Measurements from ENCODE around the gene PIK3R6.

PIK3R6 gene, protein sequence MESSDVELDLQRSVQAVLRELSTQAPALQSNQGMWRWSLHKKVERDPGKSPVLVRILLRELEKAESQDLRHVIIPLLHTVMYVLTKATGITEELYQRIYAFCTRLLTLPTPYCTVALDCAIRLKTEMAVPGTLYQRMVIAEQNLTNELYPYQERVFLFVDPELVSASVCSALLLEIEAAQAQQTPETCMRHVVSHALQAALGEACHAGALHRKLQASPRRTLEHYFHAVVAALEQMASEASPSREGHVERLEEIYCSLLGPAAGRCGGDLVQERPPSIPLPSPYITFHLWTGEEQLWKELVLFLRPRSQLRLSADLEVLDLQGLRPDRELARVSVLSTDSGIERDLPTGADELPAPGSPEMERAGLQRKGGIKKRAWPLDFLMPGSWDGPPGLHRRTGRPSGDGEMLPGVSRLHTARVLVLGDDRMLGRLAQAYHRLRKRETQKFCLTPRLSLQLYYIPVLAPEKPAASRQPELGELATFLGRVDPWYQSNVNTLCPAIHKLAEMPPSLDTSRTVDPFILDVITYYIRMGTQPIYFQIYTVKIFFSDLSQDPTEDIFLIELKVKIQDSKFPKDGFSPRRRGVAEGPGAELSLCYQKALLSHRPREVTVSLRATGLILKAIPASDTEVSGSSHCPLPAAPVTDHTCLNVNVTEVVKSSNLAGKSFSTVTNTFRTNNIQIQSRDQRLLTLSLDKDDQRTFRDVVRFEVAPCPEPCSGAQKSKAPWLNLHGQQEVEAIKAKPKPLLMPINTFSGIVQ

GRCh38 chr17:8867361-8867981 is at the start of gene PIK3R6:
PIK3R6 (minus strand) TSS chr17:8867674; CDS start chr17:8849794, 17,880 bp downstream.
- in situ Hi-C loops (cut with HindIII; ENCODE audit: low pct_ligation_motif_present, low pct_unique_long_range_greater_than_20kb, low sequenced_read_pairs), result no loop called here

DNA sequence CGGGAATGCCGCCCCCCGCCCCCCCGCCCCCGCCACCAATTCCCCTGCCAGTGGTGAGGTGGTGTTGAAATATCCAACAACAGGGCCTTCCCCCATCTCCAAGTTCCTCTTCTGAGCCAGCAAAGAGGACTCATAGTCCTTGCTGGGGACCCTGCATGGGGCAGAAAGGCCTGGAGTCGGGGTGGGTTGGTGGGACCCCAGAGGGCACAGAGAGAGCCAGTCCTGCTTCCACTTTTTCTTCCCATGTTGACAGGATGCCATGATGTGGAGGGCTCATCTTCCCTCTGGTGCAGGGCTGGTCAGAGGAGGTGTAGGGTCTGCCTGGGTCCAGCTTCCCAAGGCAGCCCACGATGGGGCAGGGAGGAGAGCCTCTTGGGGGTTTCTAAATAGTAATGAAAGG is 49.0 kb upstream of the PIK3R6 start:
- no peak for DNase-seq
- in situ Hi-C loops (cut with HindIII; ENCODE audit: low pct_ligation_motif_present, low pct_unique_long_range_greater_than_20kb, low sequenced_read_pairs), result no loop called here

More at GRCh38 chr17:8867361-8867981, at the start of gene PIK3R6:
- DNase-seq, result no peak

DNA sequence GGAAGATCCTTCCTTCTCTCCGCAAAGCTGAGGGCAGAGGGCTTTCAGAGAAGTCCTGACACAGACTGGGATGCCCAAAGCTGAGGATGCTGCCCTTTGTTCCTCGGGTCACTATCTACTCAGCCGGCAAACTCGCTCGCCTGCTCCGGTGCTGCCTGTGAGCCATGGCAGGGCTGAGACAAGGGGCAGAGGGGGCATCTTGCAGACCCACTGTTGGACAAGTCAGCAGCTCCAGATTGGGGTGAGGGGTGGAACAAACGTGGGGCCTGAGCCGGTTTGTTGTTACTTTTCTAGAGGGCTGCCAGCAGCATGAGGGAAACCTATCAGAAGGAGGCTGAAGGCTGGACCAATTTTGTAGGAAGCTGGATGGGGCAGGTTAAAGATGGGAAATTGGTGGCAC is 47.1 kb upstream of the PIK3R6 start:
- no peak for DNase-seq
- in situ Hi-C loops (cut with HindIII; ENCODE audit: low pct_ligation_motif_present, low pct_unique_long_range_greater_than_20kb, low sequenced_read_pairs), result no loop called here

DNA sequence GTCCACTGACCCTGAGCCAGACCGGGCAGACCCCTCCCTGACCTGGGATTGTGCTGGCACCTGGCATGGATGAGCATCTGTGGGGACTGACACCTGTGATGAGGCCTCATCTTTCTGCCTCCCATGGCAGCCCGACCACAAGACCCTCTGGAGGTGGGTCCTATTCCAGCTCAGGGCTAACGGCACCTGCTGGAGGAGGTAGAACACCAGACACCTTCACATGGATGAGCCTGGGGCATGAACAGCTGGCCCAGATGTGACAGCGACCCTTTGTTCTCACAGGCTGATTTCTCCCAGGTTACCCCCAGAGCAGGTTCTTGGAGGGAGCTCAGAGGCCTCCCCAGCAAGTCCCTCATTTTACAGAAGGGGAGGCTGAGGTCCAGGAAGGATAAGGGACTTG is 46.4 kb upstream of the PIK3R6 start:
- no peak for DNase-seq
- in situ Hi-C loops (cut with HindIII; ENCODE audit: low pct_ligation_motif_present, low pct_unique_long_range_greater_than_20kb, low sequenced_read_pairs), result no loop called here

GRCh38 chr17:8913091-8913490 is 45.6 kb upstream of the PIK3R6 start:
- no peak for DNase-seq
- in situ Hi-C loops (cut with HindIII; ENCODE audit: low pct_ligation_motif_present, low pct_unique_long_range_greater_than_20kb, low sequenced_read_pairs), result no loop called here

GRCh38 chr17:8912084-8912981 is 44.9 kb upstream of the PIK3R6 start:
- in situ Hi-C loops (cut with HindIII; ENCODE audit: low pct_ligation_motif_present, low pct_unique_long_range_greater_than_20kb, low sequenced_read_pairs), result no loop called here
- no peak for DNase-seq

DNA sequence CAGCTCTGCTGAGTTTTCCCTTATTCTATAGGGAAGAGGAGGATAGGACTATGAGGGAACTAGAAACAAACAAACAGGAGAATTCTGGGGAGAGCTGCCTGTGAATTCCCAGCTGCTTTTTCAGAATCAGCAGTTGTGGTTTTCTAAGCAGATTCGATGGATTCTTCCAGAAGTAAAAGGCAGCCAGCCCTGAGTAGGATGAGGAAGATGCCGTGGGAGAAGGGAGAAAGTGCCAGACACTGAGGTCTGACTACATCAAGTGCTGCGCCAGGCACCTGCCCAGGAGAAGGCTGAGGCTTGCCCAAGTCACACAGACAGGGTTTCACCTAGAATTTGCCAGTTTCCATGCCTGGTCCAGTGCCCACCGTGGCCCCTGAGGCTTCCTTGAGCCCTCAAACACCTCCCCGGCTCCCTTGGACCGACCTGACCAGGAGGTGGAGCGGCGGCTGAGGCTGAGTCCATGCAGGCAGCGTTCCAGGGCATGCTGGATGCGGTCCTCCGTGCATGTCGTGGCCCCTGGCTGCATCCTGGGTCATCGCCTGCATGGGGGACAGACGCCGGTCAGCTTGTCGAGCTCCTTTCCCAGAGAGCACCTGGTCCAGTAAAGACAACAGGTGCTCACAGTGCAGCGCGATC is 43.6 kb upstream of the PIK3R6 start:
- in situ Hi-C loops (cut with HindIII; ENCODE audit: low pct_ligation_motif_present, low pct_unique_long_range_greater_than_20kb, low sequenced_read_pairs), result no loop called here

DNA sequence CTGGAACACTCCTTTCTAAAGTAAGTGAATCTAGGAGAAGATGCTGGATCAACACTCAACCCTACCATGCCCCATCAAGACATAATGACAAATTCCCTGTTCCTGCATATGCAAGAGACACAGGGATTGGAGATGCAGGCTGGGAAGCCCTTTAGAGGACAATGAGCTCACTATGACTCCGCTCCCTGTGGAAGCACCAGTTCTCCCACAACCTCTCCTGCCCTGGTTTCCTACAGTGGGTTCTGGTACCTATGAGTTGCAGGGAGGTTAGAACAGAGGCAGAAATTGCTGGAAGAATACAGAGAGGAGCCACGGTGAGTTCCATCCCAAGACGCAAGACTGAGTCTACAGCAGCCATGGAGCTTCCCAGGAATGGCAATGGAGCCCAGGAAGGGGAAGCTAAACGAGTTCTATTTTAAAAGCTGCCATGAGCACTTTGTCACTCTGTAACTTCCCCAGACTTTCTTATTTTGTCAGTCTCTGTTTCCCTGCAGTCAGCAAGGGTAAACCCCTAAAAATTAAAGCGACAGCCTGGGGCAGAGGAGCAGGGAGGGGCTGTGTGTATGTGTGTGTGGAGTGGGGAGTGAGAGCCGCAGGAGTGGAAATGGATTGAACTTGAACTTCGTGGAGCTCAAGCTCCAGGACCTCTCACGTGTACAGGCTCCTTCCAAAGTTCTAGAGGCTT is 42.3 kb upstream of the PIK3R6 start:
- in situ Hi-C loops (cut with HindIII; ENCODE audit: low pct_ligation_motif_present, low pct_unique_long_range_greater_than_20kb, low sequenced_read_pairs), result no loop called here
- DNase-seq, result no peak

More for the DNA sequence above, 43.6 kb upstream of the PIK3R6 start:
- DNase-seq, result no peak

DNA sequence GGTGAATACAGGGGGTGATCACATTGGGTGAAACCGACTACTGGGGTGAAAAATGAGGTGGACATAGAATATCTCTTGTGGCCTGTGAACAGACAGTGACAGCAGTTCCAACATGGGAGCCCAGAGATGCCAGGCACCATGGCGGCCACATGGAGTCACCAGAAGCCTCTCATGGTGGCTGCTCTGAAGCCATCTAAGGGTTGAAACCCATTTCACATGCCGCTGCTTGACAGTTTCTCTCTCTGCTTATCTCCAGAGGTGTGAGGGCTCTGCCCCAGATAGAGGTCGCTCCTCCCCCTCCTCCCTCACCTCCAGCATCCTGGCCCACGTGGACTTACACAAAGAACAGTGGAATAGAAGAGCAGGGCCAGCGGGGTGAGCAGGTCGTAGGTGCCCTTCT is 37.9 kb upstream of the PIK3R6 start:
- in situ Hi-C loops (cut with HindIII; ENCODE audit: low pct_ligation_motif_present, low pct_unique_long_range_greater_than_20kb, low sequenced_read_pairs), result no loop called here

GRCh38 chr17:8904686-8905085 is 37.2 kb upstream of the PIK3R6 start:
- in situ Hi-C loops (cut with HindIII; ENCODE audit: low pct_ligation_motif_present, low pct_unique_long_range_greater_than_20kb, low sequenced_read_pairs), result no loop called here
- DNase-seq, result no peak

More for the DNA sequence above, 37.9 kb upstream of the PIK3R6 start:
- DNase-seq, result no peak

GRCh38 chr17:8904201-8904600 is 36.7 kb upstream of the PIK3R6 start:
- in situ Hi-C loops (cut with HindIII; ENCODE audit: low pct_ligation_motif_present, low pct_unique_long_range_greater_than_20kb, low sequenced_read_pairs), result no loop called here
- DNase-seq, result no peak

DNA sequence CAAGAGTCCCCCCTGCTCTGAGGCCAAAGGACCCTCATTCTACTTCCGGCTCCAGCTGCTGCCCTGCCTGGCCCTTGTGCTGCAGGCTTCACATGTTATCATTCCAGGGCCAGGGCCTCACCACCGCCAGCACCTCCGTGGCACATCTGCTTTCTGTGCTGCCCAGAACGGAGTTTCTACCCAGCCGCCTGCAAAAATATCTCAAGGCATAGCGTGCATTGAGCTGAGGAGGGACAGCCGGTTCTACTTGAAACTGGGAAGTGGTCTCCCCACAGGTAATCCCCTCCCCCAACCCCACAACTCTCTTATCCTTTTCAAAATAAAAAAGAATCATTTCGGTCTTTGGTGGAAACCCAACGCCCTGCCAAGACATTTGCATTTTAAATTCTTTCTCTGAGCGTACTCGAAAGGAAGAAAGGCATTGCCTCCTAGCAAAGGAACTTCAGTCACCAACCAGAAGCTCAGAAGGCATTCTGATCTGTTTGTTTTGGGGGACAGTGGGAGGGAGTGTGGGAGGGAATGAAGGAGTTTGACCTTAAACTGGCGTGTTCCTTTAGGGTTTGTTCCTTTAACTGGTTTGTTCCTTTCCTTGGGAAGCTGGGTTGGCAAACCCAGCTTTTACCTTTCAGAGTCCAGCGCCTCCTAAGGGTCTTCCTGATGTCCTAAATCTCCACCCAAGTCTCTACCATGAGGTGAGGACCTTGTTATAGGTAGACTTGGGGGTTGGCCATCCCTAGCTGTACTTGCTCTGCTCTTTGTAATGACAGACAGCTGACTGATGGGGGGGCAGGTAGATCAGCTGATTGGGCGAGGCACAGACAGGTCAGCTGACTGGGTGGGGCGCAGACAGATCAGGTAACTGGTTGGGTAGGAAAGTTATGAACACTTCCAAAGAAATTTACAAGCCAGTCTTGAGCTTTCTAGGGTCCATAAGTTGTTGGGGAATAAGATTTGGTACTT is 33.4 kb upstream of the PIK3R6 start:
- DNase-seq, result no peak
- in situ Hi-C loops (cut with HindIII; ENCODE audit: low pct_ligation_motif_present, low pct_unique_long_range_greater_than_20kb, low sequenced_read_pairs), result no loop called here

GRCh38 chr17:8900207-8900606 is 32.7 kb upstream of the PIK3R6 start:
- in situ Hi-C loops (cut with HindIII; ENCODE audit: low pct_ligation_motif_present, low pct_unique_long_range_greater_than_20kb, low sequenced_read_pairs), result no loop called here
- no peak for DNase-seq

- in situ Hi-C loops (cut with HindIII; ENCODE audit: low pct_ligation_motif_present, low pct_unique_long_range_greater_than_20kb, low sequenced_read_pairs), result no loop called here
- no peak for DNase-seq
Measured at GRCh38 chr17:8898636-8899035, 31.2 kb upstream of the PIK3R6 start.

DNA sequence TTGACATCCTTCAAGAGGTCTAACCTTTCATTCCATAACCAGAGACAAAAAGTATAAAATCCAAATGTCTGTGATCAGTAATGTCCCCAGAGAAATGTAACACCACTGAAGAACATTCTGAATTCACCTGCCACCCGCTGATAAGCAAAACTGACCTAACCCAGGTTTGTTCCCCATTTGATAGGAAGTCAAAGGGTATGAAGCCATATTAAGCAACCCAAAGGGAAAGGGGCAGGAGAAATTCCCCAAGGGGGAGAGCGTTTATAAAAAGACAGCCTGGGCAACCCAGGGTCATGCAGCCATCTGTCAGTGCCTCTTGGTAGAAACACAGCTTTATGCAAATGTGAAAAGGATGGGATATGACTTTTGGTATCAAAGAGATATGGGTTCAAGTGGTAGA is 30.7 kb upstream of the PIK3R6 start:
- in situ Hi-C loops (cut with HindIII; ENCODE audit: low pct_ligation_motif_present, low pct_unique_long_range_greater_than_20kb, low sequenced_read_pairs), result no loop called here
- no peak for DNase-seq

Data from ACHN (cell line).